Kidney capillary endothelial cell (primary cell): Measurements from ENCODE around the gene KAT5.
"Not testable (repeated sequence)": the region's sequence is repeated elsewhere in the genome, so short reads cannot be mapped to it uniquely, and the experiment has no call there.

Experiments used
- DNase-seq: peaks from one replicate; pipeline ENCODE4 v3.0.0-alpha.2; 2018; ENCODE audit warnings: low spot score

The KAT5 gene

DNA sequence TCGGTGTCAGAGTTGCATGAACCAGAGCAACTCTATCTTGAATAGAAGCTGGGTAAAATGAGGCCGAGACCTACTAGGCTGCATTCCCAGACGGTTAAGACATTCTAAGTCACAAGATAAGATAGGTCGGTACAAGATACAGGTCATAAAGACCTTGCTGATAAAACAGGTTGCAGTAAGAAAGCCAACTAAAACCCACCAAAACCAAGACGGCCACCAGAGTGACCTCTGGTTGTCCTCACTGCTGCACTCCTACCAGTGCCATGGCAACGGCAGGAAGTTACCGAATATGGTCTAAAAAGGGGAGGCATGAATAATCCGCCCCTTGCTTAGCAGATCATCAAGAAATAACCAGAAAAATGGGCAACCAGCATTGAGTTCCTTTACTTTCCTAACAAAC is 2.4 kb upstream of the KAT5 start:
- no peak for DNase-seq

GRCh38 chr11:65710421-65710820 is 1.6 kb upstream of the KAT5 start:
- DNase-seq = no peak

- DNase-seq = no peak
Observed at GRCh38 chr11:65712633-65713076, 603 bp downstream of the KAT5 start.

DNA sequence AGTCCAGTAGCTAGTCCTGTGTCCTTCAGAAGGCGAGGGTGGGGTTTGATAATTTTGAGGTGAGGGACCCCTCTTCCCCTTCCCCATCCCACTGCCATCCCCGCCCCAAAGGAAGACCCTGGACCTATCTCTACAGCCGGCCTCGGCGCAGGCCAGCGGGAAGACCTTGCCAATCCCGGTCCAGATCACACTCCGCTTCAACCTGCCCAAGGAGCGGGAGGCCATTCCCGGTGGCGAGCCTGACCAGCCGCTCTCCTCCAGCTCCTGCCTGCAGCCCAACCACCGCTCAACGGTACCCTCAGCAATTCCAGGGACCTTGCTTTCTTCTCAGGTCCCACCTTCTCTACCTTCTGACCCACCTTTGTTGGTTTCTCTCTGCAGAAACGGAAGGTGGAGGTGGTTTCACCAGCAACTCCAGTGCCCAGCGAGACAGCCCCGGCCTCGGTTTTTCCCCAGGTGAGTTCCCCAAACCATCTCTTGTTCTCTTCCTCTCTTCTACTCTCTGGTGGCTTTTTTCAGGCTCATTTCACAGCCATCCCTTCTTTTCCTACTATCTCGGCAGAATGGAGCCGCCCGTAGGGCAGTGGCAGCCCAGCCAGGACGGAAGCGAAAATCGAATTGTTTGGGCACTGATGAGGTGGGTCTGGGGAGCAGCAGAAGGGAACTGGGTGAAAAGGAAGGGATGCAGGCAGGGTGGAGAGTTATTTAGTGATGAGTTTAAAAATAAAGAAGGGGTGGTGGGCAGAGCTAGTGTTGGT is 1.3 kb downstream of the KAT5 start:
- no peak for DNase-seq

DNA sequence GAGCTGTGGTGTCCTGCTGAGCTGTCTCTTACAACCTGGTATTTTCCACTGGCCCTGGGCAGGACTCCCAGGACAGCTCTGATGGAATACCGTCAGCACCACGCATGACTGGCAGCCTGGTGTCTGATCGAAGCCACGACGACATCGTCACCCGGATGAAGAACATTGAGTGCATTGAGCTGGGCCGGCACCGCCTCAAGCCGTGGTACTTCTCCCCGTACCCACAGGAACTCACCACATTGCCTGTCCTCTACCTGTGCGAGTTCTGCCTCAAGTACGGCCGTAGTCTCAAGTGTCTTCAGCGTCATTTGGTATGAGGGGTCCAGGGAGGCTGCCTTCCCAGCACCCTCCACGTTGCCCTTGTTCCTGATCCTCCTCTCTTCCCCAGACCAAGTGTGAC is 2.4 kb downstream of the KAT5 start:
- DNase-seq = no peak

GRCh38 chr11:65716302-65716701 is 4.2 kb downstream of the KAT5 start:
- DNase-seq = no peak

GRCh38 chr11:65716774-65717405 is 4.8 kb downstream of the KAT5 start:
- no peak for DNase-seq

DNA sequence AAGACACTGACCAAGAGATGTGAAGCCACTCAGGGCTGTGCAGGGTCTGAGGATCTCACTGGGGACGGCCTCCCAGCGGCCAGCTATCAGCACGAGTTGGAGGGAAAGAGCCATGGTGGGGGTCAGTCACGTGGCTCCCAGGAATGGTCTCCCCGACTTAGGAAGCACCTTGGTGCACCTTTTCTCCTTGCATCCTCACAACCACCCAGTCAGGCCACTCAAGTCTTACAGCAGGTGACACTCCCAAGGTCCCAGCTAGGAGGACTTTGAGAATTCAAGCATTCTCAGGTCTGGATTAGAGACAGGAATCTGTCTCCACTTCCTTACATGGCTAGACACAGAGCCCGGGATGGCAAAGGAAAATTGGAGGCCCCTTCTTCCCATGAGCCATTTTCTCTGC is 5.9 kb downstream of the KAT5 start:
- no peak for DNase-seq

GRCh38 chr11:65718531-65718930 is 6.5 kb downstream of the KAT5 start:
- DNase-seq = no peak

- DNase-seq = no peak
Observed at GRCh38 chr11:65718964-65719492, 7.0 kb downstream of the KAT5 start.

DNA sequence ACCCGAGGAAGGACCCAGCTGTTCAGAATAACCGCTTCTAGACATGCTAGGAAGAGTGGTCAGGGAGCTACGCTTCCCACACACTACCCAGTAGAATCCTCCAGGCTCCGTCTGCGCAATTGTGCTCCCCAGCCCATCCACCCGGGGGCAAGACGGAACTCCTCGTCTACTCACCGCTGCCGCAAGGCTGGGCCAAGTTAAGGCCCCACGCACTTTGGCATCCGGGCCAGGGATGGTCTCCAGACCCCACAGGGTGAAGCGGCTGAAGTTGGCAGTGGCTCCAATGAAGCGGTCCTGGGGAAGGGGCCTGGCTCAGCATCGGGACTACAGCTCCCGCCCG is 7.8 kb downstream of the KAT5 start:
- peak; percentile 29 for DNase-seq

- DNase-seq = peak; percentile 70
Observed at GRCh38 chr11:65720211-65720934, 8.3 kb downstream of the KAT5 start, which contains the start of gene RNASEH2C. TSS of gene RNASEH2C (minus strand) at chr11:65720798. CDS start at chr11:65720758, 40 bp downstream.

DNA sequence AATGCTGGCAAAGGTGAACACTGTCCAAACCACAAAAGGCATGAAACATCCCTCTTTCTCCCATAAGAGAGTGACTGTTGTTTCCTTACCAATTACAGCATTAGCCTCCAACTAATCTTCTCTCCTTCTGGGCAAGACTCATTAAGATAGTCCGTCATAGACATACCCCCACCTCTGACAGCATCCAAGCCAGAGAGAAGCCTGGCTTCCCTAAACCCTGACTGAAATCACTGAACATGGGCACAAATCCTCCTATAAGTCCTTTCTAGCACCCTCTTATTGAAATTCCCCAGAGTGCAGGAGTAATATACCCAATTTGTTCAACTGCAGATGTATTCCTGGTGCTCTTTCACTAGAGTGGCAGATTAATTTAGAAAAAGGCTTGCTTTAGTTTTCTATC is 10.2 kb downstream of the KAT5 start:
- DNase-seq = no peak

DNA sequence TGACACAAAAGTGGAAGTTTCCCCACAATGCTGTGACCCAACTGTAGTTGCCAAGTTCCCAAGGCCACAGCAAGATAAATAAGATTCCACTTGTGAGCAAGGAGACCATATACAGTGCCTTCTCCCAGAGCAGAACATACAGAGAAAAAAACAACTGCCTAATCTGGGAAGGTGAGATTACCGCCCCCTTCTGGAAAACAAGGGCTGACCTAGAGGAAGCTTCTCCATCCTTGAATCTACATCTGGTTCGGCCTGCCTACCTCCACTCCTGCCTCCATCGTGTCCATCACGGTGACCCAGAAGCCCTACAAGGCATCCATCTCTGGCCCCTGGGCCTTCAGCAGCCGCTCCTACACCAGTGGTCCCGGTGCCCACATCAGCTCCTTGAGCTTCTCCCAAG is 14.6 kb downstream of the KAT5 start:
- DNase-seq = no peak

- no peak for DNase-seq
Observed at GRCh38 chr11:65727865-65728264, 15.8 kb downstream of the KAT5 start.

DNA sequence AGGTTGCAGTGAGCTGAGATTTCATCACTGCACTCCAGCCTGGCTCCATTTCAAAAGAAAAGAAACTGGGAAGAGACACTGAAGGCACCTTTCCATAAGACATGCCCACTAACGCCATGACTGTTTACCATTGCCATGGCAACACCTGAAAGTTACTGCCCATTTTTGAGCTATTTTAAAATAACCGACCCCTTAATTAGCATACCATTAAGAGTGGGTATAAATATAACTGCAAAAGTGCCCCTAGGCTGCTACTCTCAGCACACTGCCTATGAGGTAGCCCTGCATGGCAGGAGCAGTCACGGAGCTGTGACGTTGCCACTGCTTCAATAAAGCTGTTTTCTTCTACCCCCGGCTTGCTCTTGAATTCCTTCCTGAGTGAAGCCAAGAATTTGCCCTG is 18.4 kb downstream of the KAT5 start:
- DNase-seq = no peak

DNA sequence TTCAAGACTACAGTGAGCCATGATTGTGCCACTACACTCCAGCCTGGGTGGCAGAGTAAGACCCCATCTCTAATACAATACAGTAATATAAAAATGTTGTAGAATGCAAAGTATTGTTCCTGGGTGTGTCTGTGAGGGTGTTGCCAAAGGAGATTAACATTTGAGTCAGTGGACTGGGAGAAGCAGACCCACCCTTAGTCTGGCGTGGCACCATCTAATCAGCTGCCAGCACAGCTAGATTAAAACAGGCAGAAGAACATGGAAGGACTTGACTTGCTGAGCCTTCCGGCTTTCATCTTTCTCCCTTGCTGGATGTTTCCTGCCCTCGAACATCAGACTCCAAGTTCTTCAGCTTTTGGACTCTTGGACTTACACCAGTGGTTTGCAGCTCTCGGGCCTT is 23.1 kb downstream of the KAT5 start:
- DNase-seq = not testable (repeated sequence)

DNA sequence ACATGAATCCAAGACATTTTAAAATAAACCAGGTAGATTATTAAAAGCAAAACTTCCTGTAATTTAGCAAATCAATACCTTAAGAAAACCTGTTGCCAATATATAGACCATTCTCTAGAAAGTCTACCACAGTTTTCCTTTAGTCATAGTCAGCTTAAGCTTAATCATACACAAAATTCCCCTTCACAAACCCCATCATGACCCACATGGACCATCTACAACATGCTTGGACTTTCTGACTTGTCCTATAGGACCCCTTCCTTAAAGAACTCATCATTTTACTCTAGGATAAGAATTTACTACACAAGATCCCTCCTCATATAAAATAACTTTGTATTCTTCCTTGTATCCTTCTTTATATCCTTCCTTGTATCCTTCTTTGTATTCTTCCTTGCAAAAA is 24.8 kb downstream of the KAT5 start:
- DNase-seq = no peak

GRCh38 chr11:65739022-65739421 is 27.0 kb downstream of the KAT5 start:
- DNase-seq = no peak

GRCh38 chr11:65741185-65741584 is 29.1 kb downstream of the KAT5 start:
- no peak for DNase-seq

DNA sequence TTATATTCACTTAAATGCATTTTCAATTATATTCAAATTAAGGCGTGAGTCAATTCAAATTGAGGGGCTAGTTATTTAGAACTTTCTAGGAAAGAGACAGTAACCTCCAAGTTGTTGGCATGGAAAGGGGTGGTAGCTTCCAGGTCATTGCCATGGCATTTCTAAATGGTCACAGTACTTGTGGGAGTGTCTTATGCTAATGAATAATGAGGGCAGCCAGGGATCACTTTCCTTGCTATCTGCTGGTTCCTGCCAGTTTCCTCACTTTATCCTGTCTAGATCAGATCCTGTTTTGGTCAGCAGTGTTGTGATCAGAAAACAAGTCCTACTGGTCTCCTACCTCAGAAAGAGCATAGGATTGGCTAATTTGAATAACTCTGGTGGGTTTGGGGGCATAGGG is 30.3 kb downstream of the KAT5 start:
- DNase-seq = no peak

DNA sequence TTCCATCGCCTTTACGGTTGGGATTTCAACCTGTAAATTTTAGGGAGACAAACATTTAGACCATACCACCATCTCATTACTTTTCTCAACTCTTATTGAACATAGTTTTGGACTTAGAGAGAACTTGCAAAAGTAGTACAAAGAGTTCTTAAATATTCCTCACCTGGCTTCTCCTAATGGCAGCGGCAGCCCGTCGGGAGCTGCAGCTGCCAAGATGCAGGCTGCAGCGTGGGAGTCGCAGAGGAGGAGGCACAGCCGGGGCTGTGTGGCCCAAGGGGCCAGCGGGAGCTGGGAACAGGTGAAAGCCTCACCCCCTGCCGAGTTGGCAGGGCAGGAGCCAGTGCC is 31.6 kb downstream of the KAT5 start:
- no peak for DNase-seq
